KMS-11 (cell line): ENCODE results near the gene CYB5A.

Experiments used
- H2AFZ ChIP-seq: fragments of 200-600 bp; sonication (generic); 2 replicates; pipeline ENCODE4 v1.6.1; 2016; ENCODE audit warnings: antibody characterized with exemption, mixed run types, low read depth
- H3K27ac ChIP-seq: fragments of 200-600 bp; sonication (generic); 2 replicates; pipeline ENCODE4 v1.6.1; 2016; ENCODE audit warnings: mild to moderate bottlenecking, mixed run types
- H3K27me3 ChIP-seq: fragments of 200-600 bp; sonication (generic); 2 replicates; pipeline ENCODE4 v1.6.1; 2017; ENCODE audit warnings: mild to moderate bottlenecking, low read depth, mixed run types, moderate library complexity; ENCODE audit not compliant: insufficient read depth
- H3K36me3 ChIP-seq: fragments of 200-600 bp; sonication (generic); 2 replicates; pipeline ENCODE4 v1.6.1; 2017; ENCODE audit warnings: mild to moderate bottlenecking, mixed run types; ENCODE audit not compliant: insufficient read depth
- H3K4me1 ChIP-seq: fragments of 200-600 bp; sonication (generic); 2 replicates; pipeline ENCODE4 v1.6.1; 2016; ENCODE audit warnings: mild to moderate bottlenecking, low read depth, mixed run types; ENCODE audit not compliant: poor library complexity, severe bottlenecking
- H3K4me2 ChIP-seq: fragments of 200-600 bp; sonication (generic); 2 replicates; pipeline ENCODE4 v1.7.0; 2016; ENCODE audit warnings: mild to moderate bottlenecking, mixed run types
- H3K4me3 ChIP-seq: fragments of 200-600 bp; sonication (generic); IDR thresholded peaks from 2 replicates; pipeline ENCODE4 v1.6.1; 2017; ENCODE audit warnings: low read depth, low read length, mixed read lengths; ENCODE audit not compliant: insufficient read depth
- H3K79me2 ChIP-seq: fragments of 200-600 bp; sonication (generic); 2 replicates; pipeline ENCODE4 v1.6.1; 2016; ENCODE audit warnings: low read depth, mixed run types; ENCODE audit not compliant: insufficient read depth
- H3K9ac ChIP-seq: fragments of 200-600 bp; sonication (generic); 2 replicates; pipeline ENCODE4 v1.6.1; 2016; ENCODE audit warnings: mild to moderate bottlenecking, mixed run types
- H4K20me1 ChIP-seq: fragments of 200-600 bp; sonication (generic); 2 replicates; pipeline ENCODE4 v1.6.1; 2016; ENCODE audit warnings: mild to moderate bottlenecking, mixed run types; ENCODE audit not compliant: insufficient read depth
- CTCF ChIP-seq: fragments of 200-600 bp; sonication (generic); conservative IDR thresholded peaks from 2 replicates; pipeline ENCODE4 v1.6.1; 2017; ENCODE audit warnings: low read depth, mild to moderate bottlenecking, antibody characterized with exemption, low read length, moderate library complexity, mixed read lengths

The CYB5A gene

GRCh38 chr18:74241426-74241825 lies 50.3 kb downstream of the CYB5A start:
- Histone ChIP-seq H3K79me2 (no peaks in the 10 kb centered on the region), H3K9ac (no peak overlapping the region), H3K36me3 (no peaks in the 10 kb centered on the region), H3K27ac (no peak overlapping the region), H3K4me1 (no peaks in the 10 kb centered on the region), H3K4me3 (no peak overlapping the region), H3K27me3 (no peaks in the 10 kb centered on the region), H2AFZ (no peak overlapping the region), H4K20me1 (no peaks in the 10 kb centered on the region), H3K4me2 (no peak overlapping the region)
- TF ChIP-seq CTCF: no peak

- H3K4me2 ChIP-seq: no peak overlapping the region
- H3K27ac ChIP-seq: no peak overlapping the region
- TF ChIP-seq CTCF: no peak
- no peak overlapping the region for H3K4me3 ChIP-seq
- H3K9ac ChIP-seq: no peak overlapping the region
- no peaks in the 10 kb centered on the region for H3K79me2 ChIP-seq
- H3K4me1 ChIP-seq: no peaks in the 10 kb centered on the region
- H3K36me3 ChIP-seq: no peaks in the 10 kb centered on the region
- no peaks in the 10 kb centered on the region for H3K27me3 ChIP-seq
- H4K20me1 ChIP-seq: no peaks in the 10 kb centered on the region
- H2AFZ ChIP-seq: no peak overlapping the region
Observed at GRCh38 chr18:74239567-74239966, 52.2 kb downstream of the CYB5A start.

GRCh38 chr18:74234326-74235171 lies 57.2 kb downstream of the CYB5A start:
- Histone ChIP-seq H3K9ac (no peak overlapping the region), H3K27me3 (no peaks in the 10 kb centered on the region), H3K4me2 (no peak overlapping the region), H3K4me1 (no peaks in the 10 kb centered on the region), H3K4me3 (no peak overlapping the region), H3K27ac (no peak overlapping the region), H3K36me3 (no peaks in the 10 kb centered on the region), H3K79me2 (no peaks in the 10 kb centered on the region), H2AFZ (no peak overlapping the region), H4K20me1 (no peaks in the 10 kb centered on the region)
- TF ChIP-seq CTCF: no peak

GRCh38 chr18:74233933-74234325 lies 57.8 kb downstream of the CYB5A start:
- Histone ChIP-seq H3K4me2 (no peak overlapping the region), H3K79me2 (no peaks in the 10 kb centered on the region), H4K20me1 (no peaks in the 10 kb centered on the region), H3K4me1 (no peaks in the 10 kb centered on the region), H3K27me3 (no peaks in the 10 kb centered on the region), H3K27ac (no peak overlapping the region), H3K36me3 (no peaks in the 10 kb centered on the region), H3K9ac (no peak overlapping the region), H2AFZ (no peak overlapping the region), H3K4me3 (no peak overlapping the region)
- TF ChIP-seq CTCF: no peak
